ENCODE data around the gene TTC29. TPM values are rescaled to one million over a fixed set of nuclear protein-coding genes. Genes with fewer than 3 reads are reported as not detected.

TTC29 gene
- polyA plus RNA-seq, 1 donor (not counting 4 experiments of a cell fraction or from before 2014, with no cell fraction given), result not detected

- Histone ChIP-seq H3K27me3 (ENCODE audit: control insufficient read depth, extremely low read depth, insufficient read depth, low read length) (no peaks in the 10 kb centered on the region), H3K36me3 (ENCODE audit: control insufficient read depth in 2 of 2, extremely low read depth in 1 of 2, insufficient read depth in 2 of 2, low read length in 2 of 2) (no peaks in the 10 kb centered on the region), H3K79me2 (ENCODE audit: control insufficient read depth, insufficient read depth, low read length) (no peaks in the 10 kb centered on the region), H2AFZ (ENCODE audit: control insufficient read depth, low read length) (no peak overlapping the region), H3K9me3 (ENCODE audit: control insufficient read depth, low read depth, low read length) (no peaks in the 10 kb centered on the region), H3K4me2 (ENCODE audit: control insufficient read depth, extremely low read depth, insufficient read depth, low read depth, low read length) (no peak overlapping the region), H3K4me3 (ENCODE audit: control insufficient read depth in 2 of 3, extremely low read depth in 1 of 3, insufficient read depth in 2 of 3, low read depth in 1 of 3, low read length in 3 of 3) (no peak overlapping the region), H4K20me1 (ENCODE audit: control insufficient read depth, extremely low read depth, insufficient read depth, low read length) (no peaks in the 10 kb centered on the region), H3K27ac (ENCODE audit: control insufficient read depth, insufficient read depth, low read length) (no peak overlapping the region), H3K4me1 (ENCODE audit: control insufficient read depth, extremely low read depth, insufficient read depth, low read length) (no peaks in the 10 kb centered on the region), H3K9me1 (ENCODE audit: control insufficient read depth, extremely low read depth, insufficient read depth, low read length) (no peaks in the 10 kb centered on the region), H3K9ac (ENCODE audit: control insufficient read depth, extremely low read depth, insufficient read depth, low read length) (no peak overlapping the region)
- dilution Hi-C loops (cut with MboI; ENCODE audit: extremely low pct_ligation_motif_present, low sequenced_read_pairs), result no loop called here
- DNase-seq (ENCODE audit: low read depth, low spot score) (no peak), FAIRE-seq (no peak)
- TF ChIP-seq EZH2 (IDR thresholded peaks at IDR 0.05; ENCODE audit: low read length), result no peak
- TF ChIP-seq, protein P1, sequence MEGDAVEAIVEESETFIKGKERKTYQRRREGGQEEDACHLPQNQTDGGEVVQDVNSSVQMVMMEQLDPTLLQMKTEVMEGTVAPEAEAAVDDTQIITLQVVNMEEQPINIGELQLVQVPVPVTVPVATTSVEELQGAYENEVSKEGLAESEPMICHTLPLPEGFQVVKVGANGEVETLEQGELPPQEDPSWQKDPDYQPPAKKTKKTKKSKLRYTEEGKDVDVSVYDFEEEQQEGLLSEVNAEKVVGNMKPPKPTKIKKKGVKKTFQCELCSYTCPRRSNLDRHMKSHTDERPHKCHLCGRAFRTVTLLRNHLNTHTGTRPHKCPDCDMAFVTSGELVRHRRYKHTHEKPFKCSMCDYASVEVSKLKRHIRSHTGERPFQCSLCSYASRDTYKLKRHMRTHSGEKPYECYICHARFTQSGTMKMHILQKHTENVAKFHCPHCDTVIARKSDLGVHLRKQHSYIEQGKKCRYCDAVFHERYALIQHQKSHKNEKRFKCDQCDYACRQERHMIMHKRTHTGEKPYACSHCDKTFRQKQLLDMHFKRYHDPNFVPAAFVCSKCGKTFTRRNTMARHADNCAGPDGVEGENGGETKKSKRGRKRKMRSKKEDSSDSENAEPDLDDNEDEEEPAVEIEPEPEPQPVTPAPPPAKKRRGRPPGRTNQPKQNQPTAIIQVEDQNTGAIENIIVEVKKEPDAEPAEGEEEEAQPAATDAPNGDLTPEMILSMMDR (optimal IDR thresholded peaks at IDR 0.05 in 1 of 3, IDR thresholded peaks at IDR 0.05 in 1 of 3, conservative IDR thresholded peaks at IDR 0.05 in 1 of 3; ENCODE audit: extremely low read depth in 1 of 3, insufficient read depth in 2 of 3, low read length in 3 of 3), result no peak
Observed at GRCh38 chr4:146835096-146835495, 110.6 kb downstream of the TTC29 start.

DNA sequence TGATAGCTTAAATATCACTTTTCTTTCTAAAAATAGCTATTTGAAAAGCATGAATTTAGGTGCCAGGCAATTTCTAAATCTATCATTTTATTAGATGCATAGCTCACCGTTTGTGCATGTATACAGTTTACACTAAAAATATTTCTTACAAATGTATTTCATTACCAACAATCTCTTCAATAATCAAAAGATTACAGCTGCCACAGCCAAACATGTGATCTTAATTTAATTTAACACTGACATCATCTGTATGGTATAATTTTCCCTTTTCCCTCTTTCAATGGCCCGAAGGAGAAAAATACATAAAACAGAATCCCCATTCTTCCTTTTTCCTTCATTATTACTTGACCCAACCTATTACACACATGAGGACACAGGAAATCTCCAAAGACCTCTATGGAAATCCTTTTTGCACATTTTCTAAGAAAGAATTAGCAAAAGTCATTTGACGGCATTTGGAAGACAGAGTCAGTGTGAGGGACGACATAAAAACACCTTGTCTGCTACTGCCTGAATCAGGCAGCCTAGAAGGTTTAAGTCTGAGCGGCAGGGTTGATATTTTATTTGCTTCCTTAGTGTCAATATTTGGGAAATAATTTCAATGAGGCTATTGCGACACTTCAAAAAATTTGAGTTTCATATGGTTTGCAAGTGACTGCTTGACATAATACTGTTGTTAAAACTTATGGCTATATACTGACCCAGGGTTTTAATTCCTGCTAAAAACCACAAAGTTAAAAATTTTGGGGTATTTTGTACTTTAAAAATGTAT is 111.2 kb downstream of the TTC29 start:
- dilution Hi-C loops (cut with MboI; ENCODE audit: extremely low pct_ligation_motif_present, low sequenced_read_pairs), result no loop called here
- H3K27me3 ChIP-seq (ENCODE audit: control insufficient read depth, extremely low read depth, insufficient read depth, low read length), result no peaks in the 10 kb centered on the region
- H3K79me2 ChIP-seq (ENCODE audit: control insufficient read depth, insufficient read depth, low read length), result no peaks in the 10 kb centered on the region
- no peak overlapping the region for H3K27ac ChIP-seq (ENCODE audit: control insufficient read depth, insufficient read depth, low read length)
- no peak overlapping the region for H3K4me3 ChIP-seq (ENCODE audit: control insufficient read depth in 2 of 3, extremely low read depth in 1 of 3, insufficient read depth in 2 of 3, low read depth in 1 of 3, low read length in 3 of 3)
- H3K9me1 ChIP-seq (ENCODE audit: control insufficient read depth, extremely low read depth, insufficient read depth, low read length), result no peaks in the 10 kb centered on the region
- no peak for FAIRE-seq
- no peak overlapping the region for H3K9ac ChIP-seq (ENCODE audit: control insufficient read depth, extremely low read depth, insufficient read depth, low read length)
- TF ChIP-seq, protein P1 (optimal IDR thresholded peaks at IDR 0.05 in 1 of 3, IDR thresholded peaks at IDR 0.05 in 1 of 3, conservative IDR thresholded peaks at IDR 0.05 in 1 of 3; ENCODE audit: extremely low read depth in 1 of 3, insufficient read depth in 2 of 3, low read length in 3 of 3), result no peak
- TF ChIP-seq EZH2 (IDR thresholded peaks at IDR 0.05; ENCODE audit: low read length), result no peak
- H4K20me1 ChIP-seq (ENCODE audit: control insufficient read depth, extremely low read depth, insufficient read depth, low read length), result no peaks in the 10 kb centered on the region
- no peaks in the 10 kb centered on the region for H3K4me1 ChIP-seq (ENCODE audit: control insufficient read depth, extremely low read depth, insufficient read depth, low read length)
- H3K4me2 ChIP-seq (ENCODE audit: control insufficient read depth, extremely low read depth, insufficient read depth, low read depth, low read length), result no peak overlapping the region
- no peak overlapping the region for H2AFZ ChIP-seq (ENCODE audit: control insufficient read depth, low read length)
- no peaks in the 10 kb centered on the region for H3K9me3 ChIP-seq (ENCODE audit: control insufficient read depth, low read depth, low read length)
- no peaks in the 10 kb centered on the region for H3K36me3 ChIP-seq (ENCODE audit: control insufficient read depth in 2 of 2, extremely low read depth in 1 of 2, insufficient read depth in 2 of 2, low read length in 2 of 2)
- no peak for DNase-seq (ENCODE audit: low read depth, low spot score)
